Measurements from ENCODE around the gene PRDM5.
"Not testable (repeated sequence)": the region's sequence is repeated elsewhere in the genome, so short reads cannot be mapped to it uniquely, and the experiment has no call there.

Gene PRDM5

DNA sequence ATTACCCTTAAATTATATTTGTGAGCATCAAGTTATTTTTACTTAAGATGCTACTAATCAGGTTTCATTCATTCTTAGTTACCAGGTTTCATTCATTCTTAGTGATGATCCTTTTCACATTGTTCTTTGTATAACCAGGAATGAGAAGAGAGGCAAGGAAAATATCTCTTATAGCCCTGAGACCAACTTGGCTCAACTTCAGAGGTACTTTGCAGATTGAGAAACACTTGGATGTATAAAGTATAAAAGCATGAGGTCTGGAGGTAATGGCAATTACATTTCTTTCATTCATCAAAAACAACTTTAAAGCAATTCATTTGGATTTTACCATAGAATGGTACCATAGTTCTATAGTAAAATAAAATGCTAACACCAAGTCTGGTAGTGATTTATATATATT, 231.0 kb downstream of the PRDM5 start:
- DNase-seq = no peak

DNA sequence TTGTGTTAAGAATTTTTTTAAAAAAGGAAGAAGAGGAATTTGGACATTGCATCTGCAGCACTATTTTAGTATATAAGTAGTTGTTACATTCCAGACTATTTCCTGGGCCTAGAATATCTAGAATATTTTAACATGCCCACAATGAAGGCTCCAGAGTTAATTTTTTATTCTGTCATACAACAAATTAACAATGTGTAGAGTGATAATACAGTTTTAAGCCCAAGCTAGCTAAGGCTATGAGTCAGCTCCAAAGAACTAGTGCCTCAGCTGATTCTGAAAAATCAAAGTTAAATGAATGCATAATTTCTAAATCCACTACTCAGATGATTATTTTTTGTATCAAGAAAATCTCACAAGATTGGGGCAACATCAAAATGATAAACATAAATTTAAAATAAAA, 231.4 kb downstream of the PRDM5 start:
- DNase-seq = no peak

DNA sequence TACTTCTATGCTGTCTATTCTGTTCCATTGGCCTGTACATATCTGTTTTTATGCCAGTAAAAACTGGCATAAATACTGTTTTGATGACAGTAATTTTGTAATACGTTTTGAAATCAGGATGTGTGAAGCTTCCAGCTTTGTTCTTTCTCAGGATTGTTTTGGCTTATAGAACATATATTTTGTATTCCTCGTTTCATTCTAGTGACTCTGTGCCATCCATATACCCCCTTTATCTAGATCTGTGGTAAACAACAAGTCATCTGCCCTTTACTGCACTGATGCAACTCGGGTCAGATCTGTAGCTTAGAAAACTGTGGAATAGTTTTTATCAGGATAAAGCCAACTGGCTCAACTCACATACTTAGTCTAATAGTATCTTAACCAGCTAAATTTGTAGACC, 233.7 kb downstream of the PRDM5 start:
- no peak for DNase-seq

DNA sequence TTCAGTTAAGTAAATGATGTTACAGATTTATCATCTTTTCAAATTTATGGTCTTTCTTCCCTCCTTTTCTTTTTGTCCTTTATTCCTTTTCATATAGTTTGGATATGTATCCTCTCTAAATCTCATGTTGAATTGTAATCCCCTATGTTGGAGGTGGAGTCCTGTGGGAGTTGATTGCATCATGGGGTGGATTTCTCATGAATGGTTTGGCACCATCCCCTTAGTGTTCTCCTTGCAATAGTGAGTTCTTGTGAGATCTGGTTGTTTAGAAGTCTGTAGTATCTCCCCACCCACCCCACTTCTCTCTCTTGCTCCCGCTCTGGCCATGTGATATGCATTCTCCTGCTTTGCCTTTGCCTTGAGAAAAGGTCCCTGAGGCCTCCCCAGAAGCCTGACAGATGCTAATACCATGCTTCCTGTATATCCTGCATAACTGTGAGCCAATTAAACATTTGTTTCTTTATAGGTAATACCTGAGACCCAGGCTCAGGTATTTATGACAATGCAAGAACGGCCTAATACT, 236.7 kb downstream of the PRDM5 start:
- no peak for DNase-seq

DNA sequence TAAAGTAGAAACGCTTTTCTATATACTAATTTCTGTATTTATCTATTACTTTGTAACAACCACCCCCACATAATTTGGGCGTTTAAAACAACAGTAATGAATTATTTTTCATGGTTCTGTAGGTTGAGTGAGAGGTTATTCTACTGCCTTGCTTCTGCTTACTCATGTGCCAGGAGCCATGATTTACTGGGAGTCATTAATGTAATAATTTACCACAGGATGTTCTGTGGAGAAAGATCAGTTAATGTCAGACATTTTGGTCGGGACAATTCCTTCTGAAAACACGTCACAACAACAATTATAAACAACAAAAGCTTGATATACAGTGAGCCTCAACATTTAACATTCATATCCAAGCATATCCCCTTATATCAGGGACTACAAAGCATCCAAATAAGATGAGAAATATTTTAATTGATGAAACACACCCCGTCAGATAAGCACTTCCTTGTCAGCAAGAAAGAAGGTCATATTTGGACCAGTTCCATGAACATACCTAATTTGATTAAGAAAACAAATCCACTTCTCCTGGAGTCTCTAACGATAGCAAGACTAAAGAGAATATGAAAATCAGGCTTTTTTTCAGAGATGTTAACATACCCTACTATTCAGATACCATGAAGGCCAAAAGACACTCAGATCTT, 238.5 kb downstream of the PRDM5 start:
- no peak for DNase-seq

DNA sequence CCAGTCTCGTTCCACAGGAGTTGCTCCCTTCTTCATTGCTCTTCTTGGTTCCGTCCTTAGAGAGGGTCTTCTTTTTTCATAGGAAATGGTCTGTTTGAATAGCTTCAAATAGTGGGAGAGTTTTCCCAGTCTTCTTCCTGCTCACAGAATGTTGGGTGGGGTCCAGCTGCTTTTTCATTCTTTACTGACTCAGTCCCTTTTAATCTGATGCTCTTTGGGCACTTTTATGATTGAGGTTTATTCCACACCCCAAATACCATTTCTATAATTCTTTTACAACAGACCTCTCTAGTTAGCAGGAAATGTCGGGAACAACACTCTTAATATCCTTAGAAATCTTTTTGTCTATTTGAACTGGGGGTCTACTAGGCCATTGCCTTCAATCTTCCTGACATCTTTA, 239.5 kb downstream of the PRDM5 start:
- no peak for DNase-seq

DNA sequence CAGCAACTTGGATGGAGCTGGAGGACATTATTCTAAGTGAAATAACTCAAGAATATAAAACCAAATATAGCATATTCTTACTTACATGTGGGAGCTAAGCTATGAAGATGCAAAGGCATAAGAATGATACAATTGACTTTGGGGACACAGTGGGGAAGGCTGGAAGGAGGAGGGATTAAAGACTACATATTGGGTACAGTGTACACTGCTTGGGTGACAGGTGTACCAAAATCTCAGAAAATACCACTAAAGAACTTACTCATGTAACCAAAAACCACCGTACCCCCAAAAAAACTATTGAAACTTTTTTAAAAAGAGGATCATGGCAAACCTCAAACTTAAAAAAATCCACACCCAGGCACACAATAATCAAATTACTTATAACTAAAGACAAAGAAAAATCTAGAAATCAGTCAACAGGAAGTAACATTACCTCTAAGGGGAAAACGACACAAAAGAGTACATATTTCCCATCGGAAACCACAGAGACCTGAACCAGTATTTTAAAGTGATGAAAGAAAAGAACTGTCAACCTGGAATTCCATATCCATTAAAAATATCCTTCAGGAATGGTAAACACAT, 241.8 kb downstream of the PRDM5 start:
- no peak for DNase-seq

DNA sequence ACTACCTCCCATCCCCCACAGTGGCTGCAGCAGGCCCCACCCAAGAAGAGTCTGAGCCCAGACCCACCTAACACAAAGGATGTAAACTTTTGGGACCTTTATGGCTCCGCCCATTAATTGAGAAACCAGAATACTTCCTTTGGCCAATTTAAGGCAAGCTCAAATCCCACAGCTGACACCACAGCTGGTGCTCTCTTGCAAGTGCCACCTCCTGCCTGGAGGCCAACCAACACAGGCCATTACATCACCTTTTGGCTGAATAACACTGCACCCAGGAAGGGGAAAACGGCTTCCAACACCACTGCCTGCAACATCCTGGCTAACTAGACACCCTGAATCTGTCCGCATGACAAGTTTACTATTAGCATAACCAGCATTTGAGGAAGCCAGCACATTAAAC, 248.8 kb downstream of the PRDM5 start:
- DNase-seq = no peak

DNA sequence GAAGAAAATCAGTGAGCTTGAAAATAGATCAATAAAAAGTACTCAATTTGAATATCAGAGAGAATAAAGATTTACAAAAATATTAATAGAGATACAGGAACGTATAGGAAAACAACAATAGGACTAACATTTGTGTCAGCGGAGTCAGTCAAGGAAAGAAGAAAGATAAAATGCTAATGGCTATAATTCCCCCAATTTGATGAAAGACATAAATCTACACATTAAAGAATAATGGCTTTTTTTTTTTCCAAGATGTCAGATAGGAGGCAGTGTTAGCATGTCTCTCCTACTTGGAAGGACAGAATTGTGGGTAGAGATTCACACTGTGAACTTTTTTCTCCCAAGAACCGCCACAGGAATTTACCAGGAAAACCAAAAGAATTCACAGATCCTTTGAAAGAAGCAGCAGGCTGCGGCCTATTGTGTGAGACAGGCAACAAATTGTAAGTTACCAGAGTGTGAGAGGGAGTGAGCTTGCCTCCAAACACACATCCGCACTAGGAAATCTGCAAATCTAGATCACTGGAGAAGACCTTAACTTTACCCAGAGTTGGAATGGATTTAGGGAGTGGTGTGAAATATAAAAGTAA, 249.9 kb downstream of the PRDM5 start:
- DNase-seq = no peak

DNA sequence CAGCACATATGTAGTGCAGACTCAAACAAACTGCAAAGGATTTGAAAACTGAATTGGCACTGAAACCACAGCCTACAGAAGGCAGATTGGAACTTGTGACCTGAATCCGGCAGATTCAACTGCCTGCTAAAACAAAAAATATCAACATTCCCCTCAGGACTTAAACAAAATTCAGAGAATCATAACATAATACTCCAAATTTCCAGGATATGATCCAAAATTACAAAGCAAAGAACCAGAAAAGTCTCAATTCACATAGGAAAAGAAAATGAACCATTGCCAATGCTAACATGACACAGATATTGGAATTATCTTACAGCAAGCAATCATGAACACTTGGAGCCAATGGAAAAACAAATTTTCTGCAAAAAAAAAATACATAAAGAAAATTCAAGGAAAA, 250.4 kb downstream of the PRDM5 start:
- no peak for DNase-seq

DNA sequence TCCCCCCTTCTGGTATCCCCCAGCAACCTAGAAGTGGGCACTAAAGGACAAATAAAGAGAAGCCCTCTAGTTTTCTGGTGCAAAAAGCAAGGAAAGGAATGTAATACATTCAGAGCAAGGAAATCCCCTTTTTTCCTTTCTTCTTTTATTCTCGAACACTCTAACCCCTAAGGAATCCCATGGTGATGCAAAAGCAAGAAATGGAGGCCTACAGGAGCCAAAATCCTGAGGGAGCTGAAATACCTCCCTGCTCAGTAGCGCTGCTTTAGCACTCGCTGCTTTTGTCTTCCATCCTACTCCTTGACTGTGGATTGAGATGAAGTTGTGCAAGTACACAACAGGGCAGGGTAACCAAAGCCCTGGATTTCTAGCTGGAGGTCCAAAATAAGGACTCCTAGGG, 251.0 kb downstream of the PRDM5 start:
- DNase-seq = no peak

DNA sequence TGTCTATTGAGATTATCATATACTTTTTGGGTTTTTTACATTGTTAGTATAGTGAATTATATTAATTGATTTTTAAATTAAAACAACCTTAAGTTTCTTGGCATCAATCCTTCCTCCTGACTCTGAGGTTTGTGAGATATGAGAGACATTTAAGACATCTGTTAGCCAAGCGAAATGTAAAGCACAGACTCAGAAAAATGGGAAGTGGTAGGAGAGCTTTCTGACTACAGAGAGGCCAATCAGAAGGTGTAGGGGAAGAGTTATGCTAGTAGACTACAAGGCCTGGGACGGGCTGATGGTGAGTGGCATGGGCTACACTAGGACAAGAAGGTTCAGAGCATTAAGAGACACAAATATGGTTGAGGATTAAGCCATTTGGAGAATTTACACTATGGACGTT, 255.4 kb downstream of the PRDM5 start:
- no peak for DNase-seq

DNA sequence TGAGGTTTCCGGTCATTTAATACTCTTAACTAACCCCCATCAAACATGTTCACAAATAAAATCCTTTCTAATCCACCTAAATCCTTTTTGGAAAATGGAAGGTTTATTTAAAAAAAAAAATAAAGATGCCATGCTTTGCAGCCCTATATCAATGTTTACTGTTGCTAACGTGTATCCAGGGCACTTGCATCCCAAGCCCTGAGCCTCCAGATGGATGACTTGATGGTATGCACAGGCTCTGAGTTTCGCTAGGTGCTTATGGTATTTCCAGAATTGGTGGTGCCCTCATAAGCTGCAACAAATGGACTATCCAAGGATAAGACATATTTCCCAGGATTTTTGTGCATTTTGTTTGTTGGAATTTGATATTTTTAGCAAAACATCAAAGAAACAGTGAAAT, 257.7 kb downstream of the PRDM5 start:
- no peak for DNase-seq

DNA sequence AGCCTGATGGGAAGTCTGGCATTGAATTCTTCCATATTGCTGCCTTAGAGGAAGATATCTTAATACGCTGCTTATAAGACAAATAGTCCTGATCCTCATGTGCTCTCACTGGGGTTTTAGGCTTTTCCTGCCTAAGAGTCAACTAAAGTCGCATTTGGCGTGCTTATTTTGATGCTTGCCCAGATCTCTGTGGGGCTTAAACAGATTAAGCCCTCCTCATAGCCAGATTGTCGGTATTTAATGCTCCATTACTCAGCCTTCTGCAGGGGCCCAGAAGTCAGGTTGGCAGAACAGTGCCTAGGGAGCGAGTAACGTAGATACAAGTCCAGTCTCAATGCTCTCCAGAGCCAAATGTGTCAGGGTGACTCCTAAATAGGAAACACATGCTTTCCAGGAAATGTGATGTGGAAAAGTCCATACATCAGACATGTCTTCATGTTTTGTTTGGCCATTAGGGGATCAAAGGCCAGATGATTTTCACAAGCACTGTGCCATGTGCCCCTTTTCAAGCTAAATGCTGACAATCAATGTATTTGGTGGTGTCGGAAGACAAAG, 262.8 kb downstream of the PRDM5 start:
- no peak for DNase-seq

DNA sequence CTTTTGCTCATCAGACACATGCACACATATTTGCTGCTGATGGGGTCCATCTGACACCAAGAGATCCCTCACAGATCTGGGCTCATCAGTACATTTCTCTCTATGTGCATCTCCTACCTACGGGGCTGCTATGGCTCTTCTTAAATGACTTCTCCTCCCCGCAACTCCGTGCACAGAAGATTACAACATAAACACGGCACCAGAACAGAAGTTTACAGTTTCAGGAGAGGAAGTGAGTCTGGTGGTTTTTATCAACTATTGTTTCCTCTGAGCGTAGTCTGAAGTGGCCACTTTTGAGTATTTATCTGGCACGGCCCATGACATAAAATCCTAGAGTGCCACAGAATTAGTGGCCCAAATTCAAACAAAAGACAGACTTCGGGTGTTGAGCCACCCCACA, 263.8 kb downstream of the PRDM5 start:
- DNase-seq = no peak

DNA sequence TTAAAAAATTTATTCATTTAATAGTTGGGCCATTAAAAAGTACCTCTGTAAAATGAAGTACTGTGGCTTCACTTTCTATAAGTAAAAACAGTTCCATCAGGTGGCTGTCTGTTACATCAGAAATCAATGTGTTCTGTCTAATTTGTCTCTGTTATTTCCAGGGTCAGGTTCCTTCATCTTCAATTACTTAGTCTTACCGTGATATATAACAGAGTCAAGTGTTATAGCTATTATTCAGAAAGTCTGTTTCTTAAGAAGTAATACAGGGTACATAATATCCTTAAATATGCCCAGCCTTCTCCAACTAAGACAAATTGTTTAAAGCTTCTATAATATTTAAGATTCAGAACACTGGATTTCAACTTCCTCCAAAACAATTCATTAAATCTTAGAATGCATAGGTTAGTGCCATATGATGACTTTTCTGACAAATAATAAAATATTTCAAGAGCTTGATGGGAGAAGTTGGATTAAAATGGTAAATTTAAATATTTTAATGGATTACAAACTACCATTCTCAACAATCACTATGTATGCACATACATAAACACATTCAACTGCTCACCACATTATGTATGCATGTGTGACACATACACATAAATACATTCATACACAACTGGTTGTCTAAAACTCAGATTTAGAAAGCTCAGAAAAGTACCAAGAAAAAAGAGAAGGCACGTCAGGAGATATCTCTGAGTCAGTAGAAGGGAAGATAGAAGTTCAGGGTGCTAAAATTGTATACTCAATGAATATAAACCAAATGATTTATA, 268.5 kb downstream of the PRDM5 start:
- DNase-seq = no peak

DNA sequence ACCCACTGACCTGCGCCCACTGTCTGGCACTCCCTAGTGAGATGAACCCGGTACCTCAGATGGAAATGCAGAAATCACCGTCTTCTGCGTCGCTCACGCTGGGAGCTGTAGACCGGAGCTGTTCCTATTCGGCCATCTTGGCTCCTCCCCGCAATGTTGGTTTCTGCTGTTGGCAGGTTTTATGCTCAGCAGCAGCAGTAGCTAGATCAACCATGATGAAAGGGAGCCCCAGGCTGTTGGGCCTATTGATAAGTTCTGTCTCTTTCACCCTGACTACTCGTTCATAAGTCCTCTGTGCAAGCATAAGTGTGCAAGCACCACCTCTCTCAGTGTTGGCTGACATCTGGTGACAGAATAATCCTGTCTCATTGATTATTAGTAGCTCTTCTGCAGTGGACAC, 274.2 kb downstream of the PRDM5 start:
- not testable (repeated sequence) for DNase-seq
